Measurements from ENCODE around the gene ZNF174.

ZNF174 gene

DNA sequence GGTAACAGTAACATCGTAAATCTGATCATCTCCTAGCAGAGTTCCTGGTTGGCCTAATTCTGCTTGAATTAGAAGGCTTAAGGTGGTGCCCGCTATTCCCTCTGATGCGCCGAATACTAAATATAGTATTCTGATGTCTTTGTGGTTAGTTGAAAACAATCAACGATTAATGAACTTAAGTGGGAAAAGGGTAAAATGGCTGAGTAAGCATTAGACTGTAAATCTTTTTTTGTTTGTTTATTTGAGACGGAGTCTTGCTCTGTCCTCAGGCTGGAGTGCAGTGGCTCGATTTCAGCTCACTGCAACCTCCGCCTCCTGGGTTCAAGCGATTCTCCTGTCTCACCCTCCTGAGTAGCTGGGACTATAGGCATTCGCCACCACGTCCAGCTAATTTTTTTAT is 31.9 kb upstream of the ZNF174 start:
- TF ChIP-seq, protein P1, sequence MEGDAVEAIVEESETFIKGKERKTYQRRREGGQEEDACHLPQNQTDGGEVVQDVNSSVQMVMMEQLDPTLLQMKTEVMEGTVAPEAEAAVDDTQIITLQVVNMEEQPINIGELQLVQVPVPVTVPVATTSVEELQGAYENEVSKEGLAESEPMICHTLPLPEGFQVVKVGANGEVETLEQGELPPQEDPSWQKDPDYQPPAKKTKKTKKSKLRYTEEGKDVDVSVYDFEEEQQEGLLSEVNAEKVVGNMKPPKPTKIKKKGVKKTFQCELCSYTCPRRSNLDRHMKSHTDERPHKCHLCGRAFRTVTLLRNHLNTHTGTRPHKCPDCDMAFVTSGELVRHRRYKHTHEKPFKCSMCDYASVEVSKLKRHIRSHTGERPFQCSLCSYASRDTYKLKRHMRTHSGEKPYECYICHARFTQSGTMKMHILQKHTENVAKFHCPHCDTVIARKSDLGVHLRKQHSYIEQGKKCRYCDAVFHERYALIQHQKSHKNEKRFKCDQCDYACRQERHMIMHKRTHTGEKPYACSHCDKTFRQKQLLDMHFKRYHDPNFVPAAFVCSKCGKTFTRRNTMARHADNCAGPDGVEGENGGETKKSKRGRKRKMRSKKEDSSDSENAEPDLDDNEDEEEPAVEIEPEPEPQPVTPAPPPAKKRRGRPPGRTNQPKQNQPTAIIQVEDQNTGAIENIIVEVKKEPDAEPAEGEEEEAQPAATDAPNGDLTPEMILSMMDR (IDR thresholded peaks at IDR 0.05; ENCODE audit: extremely low read depth, missing control alignments), result no peak

DNA sequence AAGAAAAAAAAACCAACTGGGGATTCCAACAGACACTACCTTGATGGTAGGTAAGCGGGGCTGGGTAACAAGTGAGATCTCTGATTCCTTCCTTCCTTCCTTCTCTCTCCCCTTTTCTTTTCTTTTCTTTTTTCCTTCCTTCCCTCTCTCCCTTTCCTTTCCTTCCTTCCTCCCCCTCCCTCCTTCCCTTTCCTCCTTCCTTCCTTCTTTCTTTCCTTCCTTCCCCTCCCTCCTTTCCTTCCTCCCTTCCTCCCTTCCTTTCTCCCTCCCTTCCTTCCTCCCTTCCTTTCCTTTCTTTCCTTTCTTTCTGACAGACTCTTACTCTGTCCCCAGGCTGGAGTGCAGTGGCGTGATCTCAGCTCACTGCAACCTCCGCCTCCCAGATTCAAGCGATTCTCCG is 25.3 kb upstream of the ZNF174 start:
- DNase-seq (ENCODE audit: low spot score), result no peak
- TF ChIP-seq, protein P1 (IDR thresholded peaks at IDR 0.05; ENCODE audit: extremely low read depth, missing control alignments), result no peak

More for the DNA sequence above, 31.9 kb upstream of the ZNF174 start:
- DNase-seq (ENCODE audit: low spot score), result no peak

DNA sequence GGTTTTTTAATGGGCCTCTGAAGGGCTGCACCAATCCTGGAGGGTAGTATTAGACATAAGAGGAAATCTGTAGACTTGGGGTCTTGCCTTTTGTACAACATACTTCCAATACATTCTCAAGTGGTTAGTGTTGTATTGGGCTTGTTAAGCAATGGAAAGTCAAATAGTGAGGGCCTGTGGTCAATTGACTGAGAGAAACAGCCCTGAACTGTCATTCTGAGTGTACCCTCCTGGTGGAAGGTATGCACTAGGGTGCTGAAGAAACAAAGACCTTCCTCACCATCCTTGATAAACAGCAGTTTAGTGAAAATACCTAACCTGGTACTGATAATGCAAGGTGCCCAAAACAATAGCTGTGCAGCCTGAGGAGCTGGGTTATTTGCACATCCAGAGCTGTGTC is 23.1 kb upstream of the ZNF174 start:
- TF ChIP-seq, protein P1 (IDR thresholded peaks at IDR 0.05; ENCODE audit: extremely low read depth, missing control alignments), result no peak
- no peak for DNase-seq (ENCODE audit: low spot score)

DNA sequence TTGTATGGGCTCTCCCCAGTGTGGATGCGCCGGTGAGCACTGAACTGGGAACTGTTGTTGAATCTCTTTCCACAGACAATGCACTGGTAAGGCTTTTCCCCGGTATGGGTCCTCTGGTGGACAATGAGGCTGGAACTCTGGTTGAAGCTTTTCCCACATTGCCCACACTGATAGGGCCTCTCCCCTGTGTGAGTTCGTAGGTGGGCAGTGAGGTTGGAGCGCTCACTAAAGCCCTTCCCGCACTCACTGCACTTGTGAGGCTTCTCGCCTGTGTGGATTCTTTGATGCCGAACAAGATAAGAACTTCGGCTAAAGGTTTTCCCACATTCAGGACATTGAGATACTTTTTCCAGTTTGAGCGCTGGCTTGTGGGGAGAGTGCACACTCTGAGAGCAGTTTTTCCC is 18.0 kb upstream of the ZNF174 start:
- TF ChIP-seq, protein P1 (IDR thresholded peaks at IDR 0.05; ENCODE audit: extremely low read depth, missing control alignments), result no peak
- DNase-seq (ENCODE audit: low spot score), result no peak

DNA sequence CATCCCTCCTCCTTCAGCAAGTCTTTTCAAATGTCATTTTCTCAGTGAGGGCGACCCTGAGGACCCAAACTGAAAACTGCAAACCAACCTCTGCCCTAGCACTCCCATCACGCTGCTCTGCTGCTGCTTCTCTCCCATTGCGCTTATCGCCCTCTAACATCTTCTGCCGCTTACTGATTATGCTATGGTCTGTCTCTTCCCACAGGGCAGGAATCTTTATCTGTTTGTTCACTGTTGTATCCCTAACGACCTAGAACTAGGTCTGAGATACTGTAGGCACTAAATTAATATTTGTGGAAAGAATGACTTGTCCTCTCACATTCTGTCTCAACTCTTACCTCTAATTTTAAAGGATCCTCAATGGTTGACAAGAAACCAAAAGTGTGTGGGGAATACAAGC is 12.7 kb upstream of the ZNF174 start:
- DNase-seq (ENCODE audit: low spot score), result no peak
- TF ChIP-seq, protein P1 (IDR thresholded peaks at IDR 0.05; ENCODE audit: extremely low read depth, missing control alignments), result no peak

DNA sequence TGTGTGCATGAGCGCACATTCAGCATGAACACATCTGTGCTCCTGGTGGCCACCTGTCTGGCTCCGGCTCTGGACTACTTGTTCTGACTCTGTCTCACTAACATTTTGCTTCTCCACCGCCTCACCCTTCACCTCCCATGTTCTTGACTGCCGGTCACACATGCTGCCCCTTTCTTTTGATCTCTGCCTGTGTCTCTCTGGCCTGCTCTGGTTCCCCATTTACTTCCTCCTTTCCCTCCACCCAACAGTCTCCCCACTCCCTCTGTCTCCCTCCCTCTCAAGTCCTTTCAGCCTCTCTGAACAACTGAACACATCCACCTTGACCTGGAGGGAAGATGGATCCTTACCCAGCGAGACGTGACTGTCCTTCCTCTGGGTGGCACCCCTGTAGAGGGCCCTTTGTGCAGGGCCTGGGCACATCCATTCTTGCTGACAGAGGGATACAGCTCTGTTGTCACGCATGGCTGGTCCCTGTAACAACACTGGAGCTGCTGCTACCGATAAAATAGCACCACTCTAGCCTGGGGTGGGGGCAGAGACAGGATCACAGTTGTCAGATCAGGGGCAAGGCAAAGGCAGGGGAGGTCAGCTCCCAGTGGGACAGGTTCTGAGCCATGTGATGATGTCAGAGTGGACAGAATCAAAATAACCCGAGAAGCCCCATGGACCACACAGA is 11.2 kb upstream of the ZNF174 start:
- TF ChIP-seq, protein P1 (IDR thresholded peaks at IDR 0.05; ENCODE audit: extremely low read depth, missing control alignments), result no peak
- no peak for DNase-seq (ENCODE audit: low spot score)

DNA sequence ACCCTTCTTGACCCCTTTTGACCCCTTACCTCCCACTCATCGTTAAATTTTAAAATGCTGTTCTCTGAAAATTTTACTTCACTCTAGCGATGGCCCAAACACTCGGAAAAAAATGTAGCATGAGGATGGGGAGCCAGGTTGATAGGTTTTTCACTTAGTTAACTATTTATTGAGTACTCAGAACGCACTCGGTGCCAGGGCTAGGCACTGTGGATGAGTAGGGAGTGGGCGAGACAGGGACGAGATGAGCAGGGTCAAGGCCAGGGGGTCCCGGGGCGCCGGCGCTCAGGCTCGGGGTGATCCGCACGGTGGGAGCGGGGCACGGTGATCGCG is 603 bp upstream of the ZNF174 start:
- no peak for DNase-seq (ENCODE audit: low spot score)
- TF ChIP-seq, protein P1 (IDR thresholded peaks at IDR 0.05; ENCODE audit: extremely low read depth, missing control alignments), result no peak
